CD4-positive, alpha-beta T cell (primary cell): ENCODE measurements around the gene SLC6A3. TPM values are rescaled to one million over a fixed set of nuclear protein-coding genes. Genes with fewer than 3 reads are reported as not detected.

Experiments used
- ATAC-seq: fragments of 200-7000 bp; cut with Tn5 transposase; one replicate; pipeline ENCODE4 v1.10.0; 2022; ENCODE audit warnings: mild to moderate bottlenecking; ENCODE audit not compliant: poor library complexity
- CTCF ChIA-PET: fragments of 350-600 bp; sonication (Branson Sonifier 250); formaldehyde crosslinking; loops from one replicate; lab custom pipeline; 2021; ENCODE audit warnings: antibody characterized with exemption, inconsistent platforms; lab: Charles Lee
- POLR2A ChIA-PET: fragments of 350-600 bp; sonication (Branson Sonifier 250); formaldehyde crosslinking; loops from one replicate; lab custom pipeline; 2021; ENCODE audit warnings: antibody characterized with exemption, inconsistent platforms; lab: Charles Lee
- DNase-seq, 14 experiments: peaks; one replicate each; pipeline ENCODE4 v3.0.0-alpha.2; 2013 to 2020; ENCODE audit warnings: mixed read lengths in 2 of 14
- H3K27ac ChIP-seq, 2 donors: one replicate each; pipeline versions ENCODE4 v1.5.1 to v1.7.0; 2013; ENCODE audit warnings: low read length in 2 of 2, low read depth in 1 of 2, mild to moderate bottlenecking in 1 of 2
- H3K27me3 ChIP-seq, 2 experiments: 1 replicate in 1 of 2; 2 replicates in 1 of 2; pipeline versions ENCODE4 v1.6.1 to v1.7.0; 2013; ENCODE audit warnings: low read length in 2 of 2, control low read depth in 1 of 2, mild to moderate bottlenecking in 1 of 2, moderate library complexity in 1 of 2; ENCODE audit not compliant: insufficient read depth in 2 of 2, control insufficient read depth in 1 of 2
- H3K36me3 ChIP-seq: one replicate; pipeline ENCODE4 v1.6.1; 2013; ENCODE audit warnings: low read length, control low read depth; ENCODE audit not compliant: insufficient read depth
- H3K4me1 ChIP-seq: one replicate; pipeline ENCODE4 v1.6.1; 2013; ENCODE audit warnings: low read length, control low read depth; ENCODE audit not compliant: insufficient read depth
- H3K4me3 ChIP-seq: one replicate; pipeline ENCODE4 v1.5.1; 2013; ENCODE audit warnings: mild to moderate bottlenecking, low read length, moderate library complexity
- H3K9me3 ChIP-seq, 2 experiments: 1 replicate in 1 of 2; 2 replicates in 1 of 2; pipeline versions ENCODE4 v1.6.1 to v1.7.0; 2013; ENCODE audit warnings: low read length in 2 of 2, mild to moderate bottlenecking in 2 of 2, control low read depth in 1 of 2, moderate library complexity in 1 of 2; ENCODE audit not compliant: control insufficient read depth in 1 of 2, insufficient read depth in 1 of 2
- H3K27ac Mint-ChIP-seq: one replicate; pipeline ENCODE4 v1.8.0; 2020; ENCODE audit warnings: mixed read lengths
- H3K27me3 Mint-ChIP-seq: one replicate; pipeline ENCODE4 v1.8.0; 2021; ENCODE audit warnings: mixed read lengths
- H3K36me3 Mint-ChIP-seq: one replicate; pipeline ENCODE4 v1.8.0; 2021; ENCODE audit warnings: low read depth, mixed read lengths
- H3K4me1 Mint-ChIP-seq: one replicate; pipeline ENCODE4 v1.8.0; 2021; ENCODE audit warnings: low read depth, mixed read lengths
- H3K4me3 Mint-ChIP-seq: one replicate; pipeline ENCODE4 v1.8.0; 2020; ENCODE audit warnings: mild to moderate bottlenecking, mixed read lengths
- H3K9me3 Mint-ChIP-seq: one replicate; pipeline ENCODE4 v1.8.0; 2020; ENCODE audit warnings: mixed read lengths
- intact Hi-C, 2 experiments: fragments of 100-400 bp; cut with DNase I in 1 of 2; cut with micrococcal nuclease in 1 of 2; formaldehyde crosslinking; loops; one replicate each; pipeline versions ENCODE4 v1.15.1 to v1.9.0; 2023 to 2025; cut with DNase I, micrococcal nuclease
- total RNA-seq, 174 experiments: library from RNA in 2 of 174; stranded (reverse) in 2 of 174; gene quantifications; one replicate each; pipeline ENCODE4 v1.2.3 and lab custom pipeline; 2021 to 2026
- TF ChIP-seq, protein P1 (sequence below): fragments of 200-600 bp; IDR thresholded peaks from one replicate; pipeline ENCODE4 v1.8.0; 2022; ENCODE audit warnings: antibody characterized with exemption, mild to moderate bottlenecking

Gene SLC6A3
- total RNA-seq, 2 experiments from 2014 or later = 0.08 TPM; not detected in 1

GRCh38 chr5:1480806-1481205 lies 35.6 kb upstream of the SLC6A3 start:
- ChIA-PET CTCF (no interaction called here), POLR2A (no interaction called here)
- DNase-seq (no peak), ATAC-seq (no peak)
- Mint-ChIP-seq H3K4me1 (no peaks in the 10 kb centered on the region), H3K36me3 (peaks cover 44% of the 10 kb centered on the region), H3K27ac (no peak overlapping the region), H3K9me3 (no peaks in the 10 kb centered on the region), H3K4me3 (no peak overlapping the region), H3K27me3 (no peaks in the 10 kb centered on the region)
- Histone ChIP-seq H3K4me1 (peaks cover 6% of the 10 kb centered on the region), H3K36me3 (peaks cover 43% of the 10 kb centered on the region), H3K27ac (no peak overlapping the region), H3K27me3 (no peaks in the 10 kb centered on the region), H3K9me3 (no peaks in the 10 kb centered on the region), H3K4me3 (no peak overlapping the region)
- TF ChIP-seq, protein P1, sequence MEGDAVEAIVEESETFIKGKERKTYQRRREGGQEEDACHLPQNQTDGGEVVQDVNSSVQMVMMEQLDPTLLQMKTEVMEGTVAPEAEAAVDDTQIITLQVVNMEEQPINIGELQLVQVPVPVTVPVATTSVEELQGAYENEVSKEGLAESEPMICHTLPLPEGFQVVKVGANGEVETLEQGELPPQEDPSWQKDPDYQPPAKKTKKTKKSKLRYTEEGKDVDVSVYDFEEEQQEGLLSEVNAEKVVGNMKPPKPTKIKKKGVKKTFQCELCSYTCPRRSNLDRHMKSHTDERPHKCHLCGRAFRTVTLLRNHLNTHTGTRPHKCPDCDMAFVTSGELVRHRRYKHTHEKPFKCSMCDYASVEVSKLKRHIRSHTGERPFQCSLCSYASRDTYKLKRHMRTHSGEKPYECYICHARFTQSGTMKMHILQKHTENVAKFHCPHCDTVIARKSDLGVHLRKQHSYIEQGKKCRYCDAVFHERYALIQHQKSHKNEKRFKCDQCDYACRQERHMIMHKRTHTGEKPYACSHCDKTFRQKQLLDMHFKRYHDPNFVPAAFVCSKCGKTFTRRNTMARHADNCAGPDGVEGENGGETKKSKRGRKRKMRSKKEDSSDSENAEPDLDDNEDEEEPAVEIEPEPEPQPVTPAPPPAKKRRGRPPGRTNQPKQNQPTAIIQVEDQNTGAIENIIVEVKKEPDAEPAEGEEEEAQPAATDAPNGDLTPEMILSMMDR = no peak
- intact Hi-C loops = no loop called here

DNA sequence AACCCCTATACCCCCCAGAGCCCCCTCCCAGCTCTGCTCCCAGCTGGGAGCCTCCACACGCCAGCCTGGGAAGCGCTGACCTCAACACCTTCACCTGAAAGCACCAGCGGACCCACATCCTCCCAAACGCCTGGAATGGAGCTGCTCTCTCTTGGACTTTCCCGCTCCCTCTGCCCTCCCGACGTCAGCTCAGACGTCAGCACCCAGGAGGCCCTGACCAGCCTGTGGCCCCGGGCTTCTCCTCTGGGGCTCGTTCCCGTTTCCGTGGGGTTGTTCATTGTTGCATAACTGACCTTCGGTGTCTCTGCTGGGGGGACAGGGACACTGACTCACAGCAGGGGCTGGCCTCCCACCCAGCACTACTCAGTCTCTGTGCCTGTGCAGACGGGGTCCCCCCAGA lies 35.0 kb upstream of the SLC6A3 start:
- ChIA-PET POLR2A (no interaction called here), CTCF (no interaction called here)
- Histone ChIP-seq H3K36me3 (peaks cover 40% of the 10 kb centered on the region), H3K9me3 (no peaks in the 10 kb centered on the region), H3K4me3 (no peak overlapping the region), H3K27me3 (no peaks in the 10 kb centered on the region), H3K27ac (peak overlapping the region in 1 of 2 donors; percentile 40), H3K4me1 (peaks cover 6% of the 10 kb centered on the region)
- DNase-seq (peak in 2 of 14 experiments; percentile 68 to 78), ATAC-seq (no peak)
- H3K4me3 Mint-ChIP-seq = no peak overlapping the region
- H3K27me3 Mint-ChIP-seq = no peaks in the 10 kb centered on the region
- no peaks in the 10 kb centered on the region for H3K9me3 Mint-ChIP-seq
- TF ChIP-seq, protein P1 = no peak
- H3K27ac Mint-ChIP-seq = no peak overlapping the region
- intact Hi-C loops = no loop called here
- peaks cover 42% of the 10 kb centered on the region for H3K36me3 Mint-ChIP-seq
- no peaks in the 10 kb centered on the region for H3K4me1 Mint-ChIP-seq

GRCh38 chr5:1479581-1480188 lies 34.4 kb upstream of the SLC6A3 start:
- DNase-seq = peak in 12 of 14 experiments; percentile 14 to 77 (median 34)
- Mint-ChIP-seq H3K27me3 (no peaks in the 10 kb centered on the region), H3K9me3 (no peaks in the 10 kb centered on the region), H3K27ac (no peak overlapping the region), H3K4me3 (no peak overlapping the region), H3K4me1 (no peaks in the 10 kb centered on the region), H3K36me3 (peaks cover 39% of the 10 kb centered on the region)
- intact Hi-C loops = loop anchor here (1.0 kb wide), 2 partner anchors 162 to 166 kb away; no protein-coding TSS in a partner anchor
- H3K9me3 ChIP-seq = no peaks in the 10 kb centered on the region
- TF ChIP-seq, protein P1 = peak; percentile 74
- H3K27ac ChIP-seq = peak overlapping the region in 1 of 2 donors; percentile 40
- peaks cover 6% of the 10 kb centered on the region for H3K4me1 ChIP-seq
- H3K27me3 ChIP-seq = no peaks in the 10 kb centered on the region
- peak; percentile 64 for ATAC-seq
- H3K4me3 ChIP-seq = no peak overlapping the region
- CTCF ChIA-PET = no interaction called here
- H3K36me3 ChIP-seq = peaks cover 43% of the 10 kb centered on the region
- POLR2A ChIA-PET = no interaction called here
